Calu3 (cell line): Measurements from ENCODE around the gene CSNK1G3. TPM values are rescaled to one million over a fixed set of nuclear protein-coding genes. Genes with fewer than 3 reads are reported as not detected.

ENCODE experiments used
- BruUV-seq: library from RNA; stranded (reverse); fragments of 400-500 nt; replicated peaks from 2 replicates; lab custom pipeline; 2021; lab: Mats Ljungman, UMichigan
- CTCF ChIA-PET: fragments of 300-600 bp; sonication (Branson Sonifier 250); formaldehyde crosslinking; loops from one replicate; lab custom pipeline; 2022; ENCODE audit warnings: antibody characterized with exemption; lab: Charles Lee
- DNase-seq: peaks from one replicate; pipeline ENCODE4 v3.0.0; 2022
- H3K27ac Mint-ChIP-seq: one replicate; pipeline ENCODE4 v1.8.0; 2022; ENCODE audit warnings: mixed read lengths; ENCODE audit not compliant: unreplicated experiment
- H3K27me3 Mint-ChIP-seq: one replicate; pipeline ENCODE4 v1.8.0; 2022; ENCODE audit warnings: mixed read lengths; ENCODE audit not compliant: unreplicated experiment
- H3K36me3 Mint-ChIP-seq: one replicate; pipeline ENCODE4 v1.8.0; 2022; ENCODE audit warnings: mild to moderate bottlenecking, moderate library complexity, mixed read lengths; ENCODE audit not compliant: insufficient read depth, unreplicated experiment
- H3K4me1 Mint-ChIP-seq: one replicate; pipeline ENCODE4 v1.8.0; 2022; ENCODE audit warnings: mild to moderate bottlenecking, low read depth, mixed read lengths; ENCODE audit not compliant: unreplicated experiment
- H3K4me3 Mint-ChIP-seq: one replicate; pipeline ENCODE4 v1.8.0; 2022; ENCODE audit warnings: mild to moderate bottlenecking, low read depth, moderate library complexity, mixed read lengths; ENCODE audit not compliant: unreplicated experiment
- H3K9me3 Mint-ChIP-seq: one replicate; pipeline ENCODE4 v1.8.0; 2022; ENCODE audit warnings: low read depth, mixed read lengths; ENCODE audit not compliant: unreplicated experiment
- CTCF ChIP-seq: fragments of 200-600 bp; IDR thresholded peaks from one replicate; pipeline ENCODE4 v1.8.0; 2022; ENCODE audit warnings: antibody characterized with exemption; ENCODE audit not compliant: unreplicated experiment
- intact Hi-C: fragments of 100-400 bp; cut with micrococcal nuclease; formaldehyde crosslinking; loops from one replicate; pipeline ENCODE4 v1.10.0; 2022; ENCODE audit not compliant: unreplicated experiment
- total RNA-seq: library from RNA; stranded (reverse); gene quantifications from 2 replicates; pipeline ENCODE4 v1.2.3, GENCODE V29; 2022

CSNK1G3 gene
- total RNA-seq, 1 experiment from 2014 or later = 57.5 TPM

GRCh38 chr5:123664961-123665360 is 153.0 kb downstream of the CSNK1G3 start:
- H3K27me3 Mint-ChIP-seq = peaks cover 11% of the 10 kb centered on the region
- no peak overlapping the region for H3K4me3 Mint-ChIP-seq
- no peaks in the 10 kb centered on the region for H3K4me1 Mint-ChIP-seq
- no TSS peak for BruUV-seq
- CTCF ChIA-PET = no interaction called here
- no peak for TF ChIP-seq CTCF
- no peaks in the 10 kb centered on the region for H3K36me3 Mint-ChIP-seq
- DNase-seq = no peak
- intact Hi-C loops = no loop called here
- H3K27ac Mint-ChIP-seq = no peak overlapping the region
- peaks cover 2% of the 10 kb centered on the region for H3K9me3 Mint-ChIP-seq

DNA sequence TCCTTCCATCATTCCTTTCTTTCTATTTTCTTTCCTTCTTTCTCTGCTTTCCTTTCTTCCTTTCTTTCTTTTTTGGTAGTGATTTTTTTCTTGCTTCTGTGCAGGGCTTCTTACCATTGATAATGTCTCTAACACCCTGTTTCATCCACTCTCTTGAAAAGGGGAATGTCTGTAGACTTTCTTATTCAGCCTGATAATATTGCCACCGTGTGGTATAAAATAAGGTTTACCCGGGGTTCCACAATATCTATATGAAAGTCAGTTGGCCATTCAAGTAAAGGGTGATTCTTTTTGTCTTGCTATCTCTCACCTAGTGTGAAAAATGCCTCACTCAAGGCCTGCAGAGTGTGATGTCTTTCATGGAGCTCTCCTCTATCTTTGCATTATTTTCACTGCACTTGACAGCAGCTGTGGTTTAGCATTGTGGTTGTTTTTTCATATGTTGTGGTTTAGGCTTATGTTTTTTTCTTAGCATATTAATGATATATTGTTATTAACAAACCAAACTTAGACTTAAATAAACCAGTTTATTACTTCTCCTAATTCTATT is 153.9 kb downstream of the CSNK1G3 start:
- BruUV-seq = no TSS peak
- H3K27ac Mint-ChIP-seq = no peak overlapping the region
- H3K4me1 Mint-ChIP-seq = no peaks in the 10 kb centered on the region
- intact Hi-C loops = loop anchor here (2.0 kb wide), 1 partner anchor 1165 kb away; no protein-coding TSS in a partner anchor
- CTCF ChIA-PET = no interaction called here
- DNase-seq = no peak
- peaks cover 2% of the 10 kb centered on the region for H3K9me3 Mint-ChIP-seq
- no peaks in the 10 kb centered on the region for H3K36me3 Mint-ChIP-seq
- TF ChIP-seq CTCF = peak; percentile 39
- no peak overlapping the region for H3K4me3 Mint-ChIP-seq
- peaks cover 2% of the 10 kb centered on the region for H3K27me3 Mint-ChIP-seq

Other genes starting within 250 kb of the CSNK1G3 start
- 25.0 and 27.1 TPM in 2 replicates for gene CEP120, start 88.8 kb upstream of the CSNK1G3 start, total RNA-seq